Smooth muscle cell (in vitro differentiated cells): ENCODE results near the gene FXN. TPM values are rescaled to one million over a fixed set of nuclear protein-coding genes. Genes with fewer than 3 reads are reported as not detected.

Experiments used
- DNase-seq: peaks from one replicate; lab custom pipeline; 2025; ENCODE audit not compliant: unreplicated experiment; lab: John Stamatoyannopoulos, UW
- H2AFZ ChIP-seq: fragments of 200-600 bp; sonication (generic); 2 replicates; pipeline ENCODE4 v1.6.0; 2016; ENCODE audit warnings: antibody characterized with exemption, low read depth, mild to moderate bottlenecking
- H3F3A ChIP-seq: fragments of 200-600 bp; sonication (generic); 2 replicates; pipeline ENCODE4 v1.6.0; 2017; ENCODE audit warnings: antibody characterized with exemption, low read depth
- H3K27ac ChIP-seq: fragments of 200-600 bp; sonication (generic); 2 replicates; pipeline ENCODE4 v1.5.1; 2016; ENCODE audit warnings: low read depth, mild to moderate bottlenecking
- H3K27me3 ChIP-seq: fragments of 200-600 bp; sonication (generic); 2 replicates; pipeline ENCODE4 v1.6.1; 2016; ENCODE audit warnings: low read depth, mild to moderate bottlenecking
- H3K36me3 ChIP-seq: fragments of 200-600 bp; sonication (generic); 2 replicates; pipeline ENCODE4 v1.5.1; 2016; ENCODE audit warnings: low read depth
- H3K4me1 ChIP-seq: fragments of 200-600 bp; sonication (generic); 2 replicates; pipeline ENCODE4 v1.5.1; 2016; ENCODE audit warnings: low read depth
- H3K4me2 ChIP-seq: fragments of 200-600 bp; sonication (generic); 2 replicates; pipeline ENCODE4 v1.6.0; 2016; ENCODE audit warnings: mild to moderate bottlenecking
- H3K4me3 ChIP-seq: fragments of 200-600 bp; sonication (generic); 2 replicates; pipeline ENCODE4 v1.5.1; 2016; ENCODE audit warnings: mild to moderate bottlenecking
- H3K79me2 ChIP-seq: fragments of 200-600 bp; sonication (generic); 2 replicates; pipeline ENCODE4 v1.6.0; 2016; ENCODE audit warnings: low read depth, mild to moderate bottlenecking
- H3K9ac ChIP-seq: fragments of 200-600 bp; sonication (generic); 2 replicates; pipeline ENCODE4 v1.6.0; 2016; ENCODE audit warnings: low read depth
- H3K9me3 ChIP-seq: fragments of 200-600 bp; sonication (generic); replicated peaks from 2 replicates; pipeline ENCODE4 v1.5.1; 2016; ENCODE audit warnings: low read depth
- H4K20me1 ChIP-seq: fragments of 200-600 bp; sonication (generic); 2 replicates; pipeline ENCODE4 v1.6.0; 2016; ENCODE audit warnings: low read depth
- WGBS: methylation state at CpG from one replicate; pipeline ENCODE4 v1.1.7; 2016; ENCODE audit warnings: low lambda C conversion rate; 5-methylcytosine and 5-hydroxymethylcytosine counted together
- polyA plus RNA-seq: library from polyadenylated mRNA; unstranded; fragments of >200 nt; fragmentation: Nextera tagmentation; extraction: Ambion mirVana; gene quantifications from 2 replicates; pipeline ENCODE4 v1.2.1, GENCODE V29; 2016
- total RNA-seq: library from RNA; depleted of rRNA; stranded (reverse); fragments of >200 nt; gene quantifications from 2 replicates; pipeline ENCODE4 v1.2.3, GENCODE V29; 2014
- TF ChIP-seq, protein P1 (sequence below): fragments of 200-600 bp; sonication (generic); IDR thresholded peaks from 2 replicates; pipeline ENCODE4 v1.5.1; 2017; ENCODE audit warnings: borderline replicate concordance, mild to moderate bottlenecking, antibody characterized with exemption; ENCODE audit not compliant: insufficient read depth, poor library complexity, severe bottlenecking

The FXN gene
- total and polyA plus RNA-seq, 2 experiments from 2014 or later, result 15.2 to 16.0 TPM

GRCh38 chr9:69071059-69071458 is 35.5 kb downstream of the FXN start:
- Histone ChIP-seq H3K79me2 (no peaks in the 10 kb centered on the region), H3K27me3 (no peaks in the 10 kb centered on the region), H3K27ac (no peak overlapping the region), H3K4me2 (no peak overlapping the region), H3K36me3 (no peaks in the 10 kb centered on the region), H3K4me1 (no peaks in the 10 kb centered on the region), H2AFZ (no peak overlapping the region), H3F3A (no peaks in the 10 kb centered on the region), H3K9me3 (no peaks in the 10 kb centered on the region), H3K9ac (no peak overlapping the region), H3K4me3 (no peak overlapping the region), H4K20me1 (no peaks in the 10 kb centered on the region)
- 94% methylated on average over 3 of the region's 3 CpGs for WGBS
- TF ChIP-seq, protein P1, sequence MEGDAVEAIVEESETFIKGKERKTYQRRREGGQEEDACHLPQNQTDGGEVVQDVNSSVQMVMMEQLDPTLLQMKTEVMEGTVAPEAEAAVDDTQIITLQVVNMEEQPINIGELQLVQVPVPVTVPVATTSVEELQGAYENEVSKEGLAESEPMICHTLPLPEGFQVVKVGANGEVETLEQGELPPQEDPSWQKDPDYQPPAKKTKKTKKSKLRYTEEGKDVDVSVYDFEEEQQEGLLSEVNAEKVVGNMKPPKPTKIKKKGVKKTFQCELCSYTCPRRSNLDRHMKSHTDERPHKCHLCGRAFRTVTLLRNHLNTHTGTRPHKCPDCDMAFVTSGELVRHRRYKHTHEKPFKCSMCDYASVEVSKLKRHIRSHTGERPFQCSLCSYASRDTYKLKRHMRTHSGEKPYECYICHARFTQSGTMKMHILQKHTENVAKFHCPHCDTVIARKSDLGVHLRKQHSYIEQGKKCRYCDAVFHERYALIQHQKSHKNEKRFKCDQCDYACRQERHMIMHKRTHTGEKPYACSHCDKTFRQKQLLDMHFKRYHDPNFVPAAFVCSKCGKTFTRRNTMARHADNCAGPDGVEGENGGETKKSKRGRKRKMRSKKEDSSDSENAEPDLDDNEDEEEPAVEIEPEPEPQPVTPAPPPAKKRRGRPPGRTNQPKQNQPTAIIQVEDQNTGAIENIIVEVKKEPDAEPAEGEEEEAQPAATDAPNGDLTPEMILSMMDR, result no peak
- no peak for DNase-seq

- TF ChIP-seq, protein P1, result no peak
- H3K9me3 ChIP-seq, result no peaks in the 10 kb centered on the region
- H4K20me1 ChIP-seq, result no peaks in the 10 kb centered on the region
- no peaks in the 10 kb centered on the region for H3K27me3 ChIP-seq
- H3K36me3 ChIP-seq, result no peaks in the 10 kb centered on the region
- no peak overlapping the region for H3K9ac ChIP-seq
- H3K79me2 ChIP-seq, result no peaks in the 10 kb centered on the region
- H3K27ac ChIP-seq, result no peak overlapping the region
- 94% methylated on average over 4 of the region's 4 CpGs for WGBS
- no peaks in the 10 kb centered on the region for H3K4me1 ChIP-seq
- H2AFZ ChIP-seq, result no peak overlapping the region
- no peaks in the 10 kb centered on the region for H3F3A ChIP-seq
- H3K4me3 ChIP-seq, result no peak overlapping the region
- no peak overlapping the region for H3K4me2 ChIP-seq
- DNase-seq, result no peak
Measured at GRCh38 chr9:69073103-69073502, 37.6 kb downstream of the FXN start.

GRCh38 chr9:69074801-69075200 is 39.2 kb downstream of the FXN start:
- H4K20me1 ChIP-seq, result no peaks in the 10 kb centered on the region
- TF ChIP-seq, protein P1, result no peak
- no peak overlapping the region for H2AFZ ChIP-seq
- H3F3A ChIP-seq, result no peaks in the 10 kb centered on the region
- no peak overlapping the region for H3K4me3 ChIP-seq
- no peak for DNase-seq
- H3K36me3 ChIP-seq, result no peaks in the 10 kb centered on the region
- WGBS, result 91% methylated on average over 2 of the region's 2 CpGs
- no peaks in the 10 kb centered on the region for H3K4me1 ChIP-seq
- no peak overlapping the region for H3K27ac ChIP-seq
- H3K4me2 ChIP-seq, result no peak overlapping the region
- no peaks in the 10 kb centered on the region for H3K9me3 ChIP-seq
- no peaks in the 10 kb centered on the region for H3K27me3 ChIP-seq
- H3K9ac ChIP-seq, result no peak overlapping the region
- H3K79me2 ChIP-seq, result no peaks in the 10 kb centered on the region

- WGBS, result 94% methylated on average over 5 of the region's 5 CpGs
- no peak overlapping the region for H3K27ac ChIP-seq
Measured at GRCh38 chr9:69076550-69076949, 41.0 kb downstream of the FXN start.

More at GRCh38 chr9:69076550-69076949, 41.0 kb downstream of the FXN start:
- Histone ChIP-seq H3K27me3 (no peaks in the 10 kb centered on the region), H3K36me3 (no peaks in the 10 kb centered on the region), H3F3A (no peaks in the 10 kb centered on the region), H3K4me3 (no peak overlapping the region), H3K4me2 (no peak overlapping the region), H3K9me3 (no peaks in the 10 kb centered on the region), H3K9ac (no peak overlapping the region), H4K20me1 (no peaks in the 10 kb centered on the region), H3K79me2 (no peaks in the 10 kb centered on the region), H3K4me1 (no peaks in the 10 kb centered on the region), H2AFZ (no peak overlapping the region)
- TF ChIP-seq, protein P1, result no peak
- no peak for DNase-seq
